OCI-LY3 (cell line): Measurements from ENCODE around the gene DLX3.

Source experiments
- H2AFZ ChIP-seq: fragments of 200-600, 300-600 bp; shearing (Covaris generic); 2 replicates; pipeline ENCODE4 v1.6.0; 2014; ENCODE audit warnings: antibody characterized with exemption, low read depth, low read length
- H3K27ac ChIP-seq: fragments of 200-600, 300-600 bp; sonication (generic); 2 replicates; pipeline ENCODE4 v1.5.1; 2014; ENCODE audit warnings: mild to moderate bottlenecking, low read length, moderate library complexity, mixed read lengths
- H3K27me3 ChIP-seq: fragments of 200-600, 300-600 bp; sonication (generic); 2 replicates; pipeline ENCODE4 v1.6.1; 2014; ENCODE audit warnings: low read depth, low read length, mixed read lengths
- H3K36me3 ChIP-seq: fragments of 200-600, 300-600 bp; sonication (generic); replicated peaks from 2 replicates; pipeline ENCODE3; 2014; ENCODE audit warnings: low read depth, low read length, mixed read lengths
- H3K4me1 ChIP-seq: fragments of 300-600, 200-600 bp; sonication (generic); 2 replicates; pipeline ENCODE4 v1.6.1; 2014; ENCODE audit warnings: low read length, mixed read lengths
- H3K4me2 ChIP-seq: fragments of 200-600, 300-600 bp; sonication (generic); 2 replicates; pipeline ENCODE4 v1.6.1; 2014; ENCODE audit warnings: low read length, mixed read lengths
- H3K4me3 ChIP-seq: fragments of 300-600, 200-600 bp; sonication (generic); 2 replicates; pipeline ENCODE4 v1.5.1; 2014; ENCODE audit warnings: antibody characterized with exemption, mild to moderate bottlenecking, low read length, moderate library complexity
- H3K79me2 ChIP-seq: fragments of 300-600, 200-600 bp; shearing (Covaris generic); 2 replicates; pipeline ENCODE4 v1.6.1; 2014; ENCODE audit warnings: mild to moderate bottlenecking, low read length, mixed read lengths
- H3K9ac ChIP-seq: fragments of 300-600, 200-600 bp; shearing (Covaris generic); 2 replicates; pipeline ENCODE4 v1.6.0; 2014; ENCODE audit warnings: mild to moderate bottlenecking, low read length, moderate library complexity
- H3K9me3 ChIP-seq: fragments of 200-600, 300-600 bp; shearing (Covaris generic); 2 replicates; pipeline ENCODE4 v1.6.1; 2014; ENCODE audit warnings: low read length, mixed read lengths; ENCODE audit not compliant: insufficient read depth
- H4K20me1 ChIP-seq: fragments of 200-600, 300-600 bp; sonication (generic); 2 replicates; pipeline ENCODE4 v1.6.1; 2016; ENCODE audit warnings: low read length, mixed read lengths; ENCODE audit not compliant: insufficient read depth
- EZH2phosphoT487 ChIP-seq: fragments of 200-600 bp; shearing (Covaris generic); IDR thresholded peaks from 2 replicates; pipeline ENCODE4 v1.6.1; 2018; ENCODE audit warnings: antibody characterized with exemption, mixed run types, low read depth
- TF ChIP-seq, protein P1 (sequence below): fragments of 200-600, 300-600 bp; sonication (generic); IDR thresholded peaks from 2 replicates; pipeline ENCODE4 v1.5.1; 2014; ENCODE audit warnings: antibody characterized with exemption, low read length, low read depth

Gene DLX3

GRCh38 chr17:50028736-50029120 lies 33.7 kb upstream of the DLX3 start:
- H2AFZ ChIP-seq: no peak overlapping the region
- H3K9ac ChIP-seq: no peak overlapping the region
- no peaks in the 10 kb centered on the region for H3K36me3 ChIP-seq
- no peak overlapping the region for H3K4me2 ChIP-seq
- H3K27me3 ChIP-seq: peaks cover 13% of the 10 kb centered on the region; the same call in 1 of the 2 replicates
- no peaks in the 10 kb centered on the region; the same call in 1 of the 2 replicates for H3K9me3 ChIP-seq
- no peak overlapping the region for H3K4me3 ChIP-seq
- H3K79me2 ChIP-seq: no peaks in the 10 kb centered on the region
- H4K20me1 ChIP-seq: no peaks in the 10 kb centered on the region
- TF ChIP-seq EZH2phosphoT487: no peak
- TF ChIP-seq, protein P1, sequence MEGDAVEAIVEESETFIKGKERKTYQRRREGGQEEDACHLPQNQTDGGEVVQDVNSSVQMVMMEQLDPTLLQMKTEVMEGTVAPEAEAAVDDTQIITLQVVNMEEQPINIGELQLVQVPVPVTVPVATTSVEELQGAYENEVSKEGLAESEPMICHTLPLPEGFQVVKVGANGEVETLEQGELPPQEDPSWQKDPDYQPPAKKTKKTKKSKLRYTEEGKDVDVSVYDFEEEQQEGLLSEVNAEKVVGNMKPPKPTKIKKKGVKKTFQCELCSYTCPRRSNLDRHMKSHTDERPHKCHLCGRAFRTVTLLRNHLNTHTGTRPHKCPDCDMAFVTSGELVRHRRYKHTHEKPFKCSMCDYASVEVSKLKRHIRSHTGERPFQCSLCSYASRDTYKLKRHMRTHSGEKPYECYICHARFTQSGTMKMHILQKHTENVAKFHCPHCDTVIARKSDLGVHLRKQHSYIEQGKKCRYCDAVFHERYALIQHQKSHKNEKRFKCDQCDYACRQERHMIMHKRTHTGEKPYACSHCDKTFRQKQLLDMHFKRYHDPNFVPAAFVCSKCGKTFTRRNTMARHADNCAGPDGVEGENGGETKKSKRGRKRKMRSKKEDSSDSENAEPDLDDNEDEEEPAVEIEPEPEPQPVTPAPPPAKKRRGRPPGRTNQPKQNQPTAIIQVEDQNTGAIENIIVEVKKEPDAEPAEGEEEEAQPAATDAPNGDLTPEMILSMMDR: no peak
- H3K4me1 ChIP-seq: peaks cover 8% of the 10 kb centered on the region; the same call in 1 of the 2 replicates
- no peak overlapping the region for H3K27ac ChIP-seq

- Histone ChIP-seq H2AFZ (no peak overlapping the region), H4K20me1 (no peaks in the 10 kb centered on the region), H3K9ac (no peak overlapping the region), H3K36me3 (no peaks in the 10 kb centered on the region), H3K27me3 (peaks cover 7% of the 10 kb centered on the region; the same call in 1 of the 2 replicates), H3K4me1 (peaks cover 8% of the 10 kb centered on the region; the same call in 1 of the 2 replicates), H3K4me3 (no peak overlapping the region), H3K9me3 (no peaks in the 10 kb centered on the region; the same call in 1 of the 2 replicates), H3K27ac (no peak overlapping the region), H3K79me2 (no peaks in the 10 kb centered on the region), H3K4me2 (peak overlapping the region; percentile 85; the same call in 1 of the 2 replicates)
- no peak for TF ChIP-seq EZH2phosphoT487
- TF ChIP-seq, protein P1: no peak
These were observed 33.1 kb upstream of the DLX3 start for GRCh38 chr17:50027881-50028735.

DNA sequence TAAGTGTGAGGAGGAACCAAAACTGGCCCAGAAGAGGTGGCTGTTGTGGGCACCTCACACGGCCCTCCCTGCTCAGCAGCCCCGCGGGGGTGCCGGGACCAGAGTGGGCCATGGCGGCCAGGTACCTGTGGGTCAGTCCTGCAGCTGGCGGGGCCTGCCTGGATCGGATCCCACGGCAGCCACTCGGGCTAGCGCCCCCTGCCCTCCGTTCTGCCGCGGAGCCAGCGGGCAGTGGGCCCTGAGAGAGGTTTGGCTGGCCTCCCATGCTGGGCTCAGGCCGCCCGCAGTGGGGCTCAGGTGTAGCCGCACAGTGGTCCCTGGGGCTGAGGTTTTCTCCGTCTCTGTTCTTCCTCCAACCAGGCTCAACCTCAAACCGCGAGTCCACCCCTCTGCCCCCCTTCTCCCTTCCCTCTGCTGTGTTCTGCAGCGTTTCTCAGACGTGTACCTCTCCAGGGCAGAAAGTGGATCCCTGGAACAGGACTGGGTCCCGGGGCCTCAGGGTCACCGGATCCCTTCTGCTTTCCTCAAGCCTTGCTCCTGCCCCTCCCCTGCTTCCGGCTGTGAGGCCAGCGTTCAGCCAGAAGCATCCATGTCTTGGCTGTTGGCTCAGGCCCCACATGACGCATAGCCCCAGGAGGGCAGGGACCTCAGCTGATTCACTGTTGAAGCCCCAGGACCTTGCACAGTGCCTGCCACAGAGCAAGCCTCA lies 32.3 kb upstream of the DLX3 start:
- Histone ChIP-seq H2AFZ (peak overlapping the region; percentile 84), H3K27ac (no peak overlapping the region), H3K4me3 (peak overlapping the region; percentile 73), H3K4me2 (peak overlapping the region; percentile 85), H3K36me3 (no peaks in the 10 kb centered on the region), H3K4me1 (peaks cover 8% of the 10 kb centered on the region; the same call in 1 of the 2 replicates), H3K27me3 (peaks cover 7% of the 10 kb centered on the region; the same call in 1 of the 2 replicates), H3K9ac (peak overlapping the region; percentile 33), H3K79me2 (no peaks in the 10 kb centered on the region), H3K9me3 (no peaks in the 10 kb centered on the region; the same call in 1 of the 2 replicates), H4K20me1 (no peaks in the 10 kb centered on the region)
- no peak for TF ChIP-seq EZH2phosphoT487
- TF ChIP-seq, protein P1: no peak; the same call in none of the 2 replicates

DNA sequence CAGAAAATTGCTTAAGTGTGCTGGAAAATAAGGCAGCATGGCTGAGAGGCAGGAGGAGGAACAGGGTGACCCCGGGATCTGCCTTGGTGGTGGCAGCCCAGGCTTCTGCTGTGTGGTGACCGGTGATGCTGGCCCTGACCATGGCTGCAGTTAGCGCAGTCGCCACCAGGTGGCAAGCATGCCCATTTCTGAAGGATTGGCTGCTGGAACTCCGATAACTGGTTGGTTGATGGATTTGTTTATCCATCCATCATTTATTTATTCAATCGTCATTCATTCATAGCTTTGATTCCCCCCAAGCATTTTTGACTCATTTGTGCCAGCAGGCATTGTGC lies 31.8 kb upstream of the DLX3 start:
- TF ChIP-seq EZH2phosphoT487: no peak
- TF ChIP-seq, protein P1: peak; percentile 83
- Histone ChIP-seq H3K36me3 (no peaks in the 10 kb centered on the region), H3K27me3 (peaks cover 7% of the 10 kb centered on the region; the same call in 1 of the 2 replicates), H3K9ac (peak overlapping the region; percentile 33), H3K9me3 (no peaks in the 10 kb centered on the region; the same call in 1 of the 2 replicates), H3K4me2 (peak overlapping the region; percentile 85), H4K20me1 (no peaks in the 10 kb centered on the region), H3K79me2 (no peaks in the 10 kb centered on the region), H3K27ac (no peak overlapping the region), H3K4me3 (peak overlapping the region; percentile 73), H2AFZ (peak overlapping the region; percentile 84), H3K4me1 (peaks cover 8% of the 10 kb centered on the region; the same call in 1 of the 2 replicates)
